ENCODE results near the gene BCOR.

The BCOR gene

GRCh38 chrX:40011322-40012038 lies 86.3 kb downstream of the BCOR start:
- no peaks in the 10 kb centered on the region for H3K36me3 ChIP-seq (ENCODE audit: low read length)
- no peak for TF ChIP-seq EZH2phosphoT487 (conservative IDR thresholded peaks at IDR 0.05; ENCODE audit: low read length)
- TF ChIP-seq CTCF (IDR thresholded peaks at IDR 0.05; ENCODE audit: insufficient read depth, low read length, poor library complexity, severe bottlenecking): no peak
- H3K27me3 ChIP-seq (ENCODE audit: low read length): no peaks in the 10 kb centered on the region
- H3K27ac ChIP-seq (ENCODE audit: low read depth, low read length): no peak overlapping the region
- no peaks in the 10 kb centered on the region for H3K9me2 ChIP-seq (replicated peaks; ENCODE audit: insufficient read depth, low read length)
- H4K20me1 ChIP-seq (ENCODE audit: low read depth, low read length): no peaks in the 10 kb centered on the region
- H3F3A ChIP-seq (ENCODE audit: insufficient read depth): no peaks in the 10 kb centered on the region
- no peak overlapping the region for H2AFZ ChIP-seq (ENCODE audit: low read depth, low read length, severe bottlenecking)
- no peak overlapping the region for H3K4me3 ChIP-seq (ENCODE audit: insufficient read depth, low read length, poor library complexity, severe bottlenecking)
- no peak overlapping the region for H3K4me2 ChIP-seq (ENCODE audit: low read depth, low read length, poor library complexity, severe bottlenecking)
- no peaks in the 10 kb centered on the region for H3K9me3 ChIP-seq (ENCODE audit: insufficient read depth, low read length)
- no peaks in the 10 kb centered on the region for H3K79me2 ChIP-seq (ENCODE audit: insufficient read depth, low read length)
- H3K9ac ChIP-seq (ENCODE audit: low read length): no peak overlapping the region

- no peaks in the 10 kb centered on the region for H4K20me1 ChIP-seq (ENCODE audit: low read depth, low read length)
- H3K79me2 ChIP-seq (ENCODE audit: insufficient read depth, low read length): no peaks in the 10 kb centered on the region
- H3K27ac ChIP-seq (ENCODE audit: low read depth, low read length): no peak overlapping the region
- no peaks in the 10 kb centered on the region for H3K36me3 ChIP-seq (ENCODE audit: low read length)
- no peak overlapping the region for H2AFZ ChIP-seq (ENCODE audit: low read depth, low read length, severe bottlenecking)
- TF ChIP-seq EZH2phosphoT487 (conservative IDR thresholded peaks at IDR 0.05; ENCODE audit: low read length) (no peak), CTCF (IDR thresholded peaks at IDR 0.05; ENCODE audit: insufficient read depth, low read length, poor library complexity, severe bottlenecking) (no peak)
- H3F3A ChIP-seq (ENCODE audit: insufficient read depth): no peaks in the 10 kb centered on the region
- no peak overlapping the region for H3K4me2 ChIP-seq (ENCODE audit: low read depth, low read length, poor library complexity, severe bottlenecking)
- no peaks in the 10 kb centered on the region for H3K27me3 ChIP-seq (ENCODE audit: low read length)
- no peaks in the 10 kb centered on the region for H3K9me2 ChIP-seq (replicated peaks; ENCODE audit: insufficient read depth, low read length)
- H3K9me3 ChIP-seq (ENCODE audit: insufficient read depth, low read length): no peaks in the 10 kb centered on the region
- no peak overlapping the region for H3K9ac ChIP-seq (ENCODE audit: low read length)
- no peak overlapping the region for H3K4me3 ChIP-seq (ENCODE audit: insufficient read depth, low read length, poor library complexity, severe bottlenecking)
Measured at GRCh38 chrX:40010550-40011321, 87.0 kb downstream of the BCOR start.

GRCh38 chrX:40009890-40010289 lies 87.9 kb downstream of the BCOR start:
- Histone ChIP-seq H4K20me1 (ENCODE audit: low read depth, low read length) (no peaks in the 10 kb centered on the region), H3F3A (ENCODE audit: insufficient read depth) (no peaks in the 10 kb centered on the region), H3K4me3 (ENCODE audit: insufficient read depth, low read length, poor library complexity, severe bottlenecking) (no peak overlapping the region), H3K9ac (ENCODE audit: low read length) (no peak overlapping the region), H3K9me3 (ENCODE audit: insufficient read depth, low read length) (no peaks in the 10 kb centered on the region), H3K9me2 (replicated peaks; ENCODE audit: insufficient read depth, low read length) (no peaks in the 10 kb centered on the region), H3K79me2 (ENCODE audit: insufficient read depth, low read length) (no peaks in the 10 kb centered on the region), H3K36me3 (ENCODE audit: low read length) (no peaks in the 10 kb centered on the region), H3K4me2 (ENCODE audit: low read depth, low read length, poor library complexity, severe bottlenecking) (no peak overlapping the region), H3K27ac (ENCODE audit: low read depth, low read length) (no peak overlapping the region), H3K27me3 (ENCODE audit: low read length) (no peaks in the 10 kb centered on the region), H2AFZ (ENCODE audit: low read depth, low read length, severe bottlenecking) (no peak overlapping the region)
- TF ChIP-seq EZH2phosphoT487 (conservative IDR thresholded peaks at IDR 0.05; ENCODE audit: low read length): no peak
- no peak for TF ChIP-seq CTCF (IDR thresholded peaks at IDR 0.05; ENCODE audit: insufficient read depth, low read length, poor library complexity, severe bottlenecking)
